Measurements from ENCODE around the gene TUBD1.
"Not testable (repeated sequence)": the region's sequence is repeated elsewhere in the genome, so short reads cannot be mapped to it uniquely, and the experiment has no call there.

DNA sequence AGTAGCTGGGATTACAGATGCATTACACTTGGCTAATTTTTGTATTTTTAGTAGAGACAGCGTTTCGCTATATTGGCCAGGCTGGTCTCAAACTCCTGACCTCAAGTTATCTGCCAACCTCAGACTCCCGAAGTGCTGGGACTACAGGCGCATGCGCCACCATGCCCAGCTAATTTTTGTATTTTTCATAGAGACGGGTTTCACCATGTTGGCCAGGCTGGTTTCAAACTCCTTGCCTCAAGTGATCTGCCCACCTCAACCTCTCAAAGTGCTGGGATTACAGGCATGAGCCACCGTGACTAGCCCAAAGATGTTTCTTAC is 39.9 kb downstream of the TUBD1 start:
- TF ChIP-seq, protein P1, sequence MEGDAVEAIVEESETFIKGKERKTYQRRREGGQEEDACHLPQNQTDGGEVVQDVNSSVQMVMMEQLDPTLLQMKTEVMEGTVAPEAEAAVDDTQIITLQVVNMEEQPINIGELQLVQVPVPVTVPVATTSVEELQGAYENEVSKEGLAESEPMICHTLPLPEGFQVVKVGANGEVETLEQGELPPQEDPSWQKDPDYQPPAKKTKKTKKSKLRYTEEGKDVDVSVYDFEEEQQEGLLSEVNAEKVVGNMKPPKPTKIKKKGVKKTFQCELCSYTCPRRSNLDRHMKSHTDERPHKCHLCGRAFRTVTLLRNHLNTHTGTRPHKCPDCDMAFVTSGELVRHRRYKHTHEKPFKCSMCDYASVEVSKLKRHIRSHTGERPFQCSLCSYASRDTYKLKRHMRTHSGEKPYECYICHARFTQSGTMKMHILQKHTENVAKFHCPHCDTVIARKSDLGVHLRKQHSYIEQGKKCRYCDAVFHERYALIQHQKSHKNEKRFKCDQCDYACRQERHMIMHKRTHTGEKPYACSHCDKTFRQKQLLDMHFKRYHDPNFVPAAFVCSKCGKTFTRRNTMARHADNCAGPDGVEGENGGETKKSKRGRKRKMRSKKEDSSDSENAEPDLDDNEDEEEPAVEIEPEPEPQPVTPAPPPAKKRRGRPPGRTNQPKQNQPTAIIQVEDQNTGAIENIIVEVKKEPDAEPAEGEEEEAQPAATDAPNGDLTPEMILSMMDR (IDR thresholded peaks at IDR 0.05) = not testable (repeated sequence)
- TF ChIP-seq POLR2AphosphoS5, POLR2A, EP300 (IDR thresholded peaks at IDR 0.05): not testable (repeated sequence)
